HT1080 (cell line): Measurements from ENCODE around the gene ATP4B. TPM values are rescaled to one million over a fixed set of nuclear protein-coding genes. Genes with fewer than 3 reads are reported as not detected.

Experiments
- DNase-seq: peaks from one replicate; pipeline ENCODE4 v3.0.0-alpha.2; 2015; ENCODE audit warnings: low read depth
- total RNA-seq: library from RNA; depleted of rRNA; stranded (reverse); fragments of >200 nt; shearing (Covaris generic); gene quantifications from 2 replicates; pipeline ENCODE4 v1.2.3, GENCODE V29; 2014

ATP4B gene
- total RNA-seq, 1 experiment from 2014 or later, result not detected

DNA sequence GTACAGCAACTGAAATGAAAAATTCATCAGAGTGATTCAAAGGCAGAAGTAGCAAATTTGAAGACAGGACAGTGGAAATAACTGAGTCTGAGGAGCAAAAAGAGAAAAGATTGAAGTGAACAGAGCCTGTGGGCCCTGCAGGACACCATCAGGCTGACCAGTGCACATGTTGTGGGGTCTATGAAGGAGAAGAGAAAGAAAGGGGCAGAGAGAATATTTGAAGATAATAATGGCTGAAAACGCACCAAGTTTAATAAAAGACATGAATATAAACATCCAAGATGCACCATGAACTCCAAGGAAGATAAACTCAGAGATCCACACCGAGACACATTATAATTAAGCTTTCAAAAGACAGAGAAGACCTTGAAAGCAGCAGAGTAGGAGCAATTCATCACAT is 15.4 kb downstream of the ATP4B start:
- no peak for DNase-seq

DNA sequence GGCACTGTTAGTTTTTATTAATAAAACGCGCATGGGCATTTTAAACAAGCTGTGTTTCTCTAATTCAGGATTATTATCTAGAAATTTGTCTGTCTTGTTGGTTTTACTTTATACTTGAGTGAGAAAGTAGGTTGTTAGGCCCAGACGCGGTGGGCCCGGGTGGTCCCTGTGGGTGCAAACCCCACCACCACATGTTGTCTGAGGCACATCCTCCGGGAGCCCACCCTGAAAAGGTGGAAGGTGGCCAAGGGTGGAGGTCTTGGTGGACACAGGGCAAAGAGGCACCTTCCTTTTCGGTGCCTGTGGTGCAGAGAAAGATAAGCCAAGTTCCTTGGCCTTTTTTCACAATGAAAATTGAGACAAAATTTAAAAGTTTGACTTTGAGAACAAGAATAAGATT is 16.6 kb downstream of the ATP4B start:
- no peak for DNase-seq

DNA sequence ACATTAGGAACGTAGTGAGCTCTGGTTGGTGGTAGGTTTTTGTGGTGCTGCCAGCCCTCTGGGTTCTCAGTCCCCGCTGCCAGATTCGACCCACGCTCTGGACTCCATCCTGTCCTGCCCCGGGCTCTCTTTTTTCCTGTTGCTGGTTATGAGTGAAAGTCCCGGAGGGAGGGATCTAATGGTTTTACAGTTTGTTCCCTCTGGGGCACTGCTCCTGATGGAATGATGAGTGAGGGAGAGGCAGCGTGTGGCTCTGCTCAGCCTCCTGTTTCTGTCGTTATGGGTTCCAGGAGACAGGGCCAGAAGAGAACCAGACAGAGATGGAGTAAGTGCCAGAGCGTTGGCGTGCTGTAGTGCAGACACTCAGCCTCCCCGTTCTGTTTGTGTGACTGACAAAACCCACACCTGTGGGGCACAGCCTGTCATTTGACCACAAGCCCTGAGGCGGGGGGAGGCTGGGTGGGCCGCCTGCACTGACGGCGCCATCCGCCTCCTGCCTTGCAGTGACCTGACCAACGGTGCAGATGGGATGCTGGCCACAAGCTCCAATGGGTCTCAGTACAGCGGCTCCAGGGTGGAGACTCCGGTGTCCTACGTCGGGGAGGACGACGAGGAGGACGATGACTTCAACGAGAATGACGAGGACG is 18.3 kb downstream of the ATP4B start:
- DNase-seq, result no peak

DNA sequence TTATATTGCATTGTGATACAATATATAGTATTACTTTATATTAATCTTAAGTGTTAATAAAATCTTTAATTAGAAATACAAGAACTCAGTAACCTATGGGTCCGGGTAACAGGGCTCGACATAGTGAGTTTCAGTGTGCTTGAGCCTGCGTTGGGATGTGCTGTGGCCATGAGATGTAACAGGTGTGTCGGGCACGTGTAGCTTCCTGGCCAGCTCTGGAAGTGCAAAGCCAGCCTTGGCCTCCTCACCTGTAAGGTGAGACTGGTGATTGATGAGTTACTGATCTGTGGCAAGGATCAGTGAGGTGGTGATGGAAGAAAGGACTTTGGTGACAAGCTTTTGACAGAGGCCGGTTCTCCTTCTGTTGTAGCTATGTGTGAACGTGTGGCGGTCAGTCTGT is 19.2 kb downstream of the ATP4B start:
- DNase-seq, result no peak

DNA sequence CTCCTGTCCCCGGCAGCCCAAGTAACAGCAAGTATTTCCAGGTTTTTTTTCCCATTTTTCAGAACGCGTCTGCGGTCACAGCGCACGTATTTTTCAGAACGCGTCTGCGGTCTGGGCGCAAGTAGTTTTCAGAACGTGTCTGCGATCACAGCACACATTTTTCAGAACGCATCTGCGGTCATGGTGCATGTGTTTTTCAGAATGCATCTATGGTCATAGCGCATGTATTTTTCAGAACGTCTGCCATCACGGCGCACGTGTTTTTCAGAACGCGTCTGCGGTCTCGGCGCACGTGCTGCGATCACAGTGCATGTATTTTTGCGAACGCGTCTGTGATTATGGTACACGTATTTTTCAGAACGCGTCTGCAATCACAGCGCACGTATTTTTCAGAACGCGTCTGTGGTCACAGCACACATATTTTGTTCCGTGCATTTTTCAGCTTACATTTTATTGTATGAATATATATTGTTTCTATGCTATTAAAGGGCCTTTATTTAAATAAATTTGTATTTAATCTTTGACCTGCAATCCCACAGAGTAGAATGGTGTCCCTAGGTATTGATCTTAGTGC is 19.7 kb downstream of the ATP4B start:
- DNase-seq, result no peak

DNA sequence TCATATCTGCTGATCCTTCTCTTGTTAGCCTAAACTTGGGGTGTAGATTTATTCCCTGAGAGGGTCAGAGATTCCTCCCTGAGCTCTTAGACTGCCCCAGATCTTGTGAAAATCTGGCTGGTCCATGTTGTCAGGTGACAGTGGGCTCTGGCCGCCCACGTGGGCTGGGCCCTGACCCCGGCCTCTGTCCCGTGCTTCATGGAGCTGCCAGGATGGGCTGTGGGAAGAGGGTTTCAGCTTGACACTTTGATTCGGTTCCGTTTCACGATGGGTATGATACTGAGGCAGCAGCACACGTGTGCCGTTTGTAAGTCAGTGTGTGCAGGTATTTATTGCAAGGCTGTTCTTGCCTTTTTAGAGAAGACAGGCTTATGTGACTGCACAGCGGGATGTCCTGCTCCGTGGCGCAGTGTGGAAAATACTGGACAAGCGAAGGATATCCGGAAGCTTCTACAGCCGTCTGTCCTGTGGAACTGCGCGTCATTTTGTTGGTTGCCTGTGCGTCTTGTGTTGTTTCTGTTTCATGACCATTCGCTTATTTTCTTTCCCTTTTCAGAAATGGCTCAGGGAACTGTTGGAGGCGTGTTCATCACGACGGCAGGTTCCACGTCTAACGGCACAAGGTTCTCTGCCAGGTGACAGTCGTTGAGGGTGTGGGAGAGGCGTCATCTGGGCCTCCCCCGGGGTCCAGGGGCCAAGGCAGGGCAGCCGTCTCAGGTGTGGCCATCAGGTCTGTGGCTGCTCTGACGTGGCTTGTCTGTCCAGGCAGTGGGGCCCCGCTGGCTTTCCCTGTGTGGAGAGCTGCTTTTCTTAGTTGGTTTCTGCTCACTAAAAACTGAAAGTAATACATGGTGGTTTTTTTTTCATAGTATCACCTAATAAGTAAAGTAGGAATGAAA is 20.5 kb downstream of the ATP4B start:
- no peak for DNase-seq

DNA sequence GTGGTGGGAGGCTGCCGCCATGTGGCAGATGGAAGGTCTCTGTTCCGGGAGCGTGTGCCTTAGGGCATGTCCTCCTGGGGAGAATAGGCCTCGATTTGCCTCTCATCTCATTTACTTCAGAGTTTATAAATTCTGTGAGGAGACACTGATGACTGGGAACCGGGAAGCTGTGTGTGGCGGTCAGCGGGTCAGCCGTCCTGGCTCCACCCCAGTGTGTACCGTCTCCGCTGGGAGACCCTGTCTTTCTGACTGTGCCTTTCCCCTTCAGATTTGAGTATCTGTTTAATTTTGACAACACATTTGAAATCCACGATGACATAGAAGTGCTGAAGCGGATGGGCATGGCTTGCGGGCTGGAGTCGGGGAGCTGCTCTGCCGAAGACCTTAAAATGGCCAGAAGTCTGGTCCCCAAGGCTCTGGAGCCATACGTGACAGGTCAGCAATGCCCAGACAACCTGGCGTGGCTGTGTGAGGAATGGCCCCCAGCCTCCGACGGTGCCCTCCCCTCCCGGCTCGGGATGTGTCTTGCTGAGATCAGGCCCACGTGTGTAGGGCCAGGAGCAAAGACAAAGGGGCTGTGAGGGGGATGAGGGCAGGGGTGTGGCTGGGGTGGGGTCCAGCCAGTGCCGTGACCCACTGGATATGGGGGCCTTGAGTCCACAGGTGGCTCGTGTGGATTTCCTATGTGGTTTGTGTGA is 21.6 kb downstream of the ATP4B start:
- no peak for DNase-seq

DNA sequence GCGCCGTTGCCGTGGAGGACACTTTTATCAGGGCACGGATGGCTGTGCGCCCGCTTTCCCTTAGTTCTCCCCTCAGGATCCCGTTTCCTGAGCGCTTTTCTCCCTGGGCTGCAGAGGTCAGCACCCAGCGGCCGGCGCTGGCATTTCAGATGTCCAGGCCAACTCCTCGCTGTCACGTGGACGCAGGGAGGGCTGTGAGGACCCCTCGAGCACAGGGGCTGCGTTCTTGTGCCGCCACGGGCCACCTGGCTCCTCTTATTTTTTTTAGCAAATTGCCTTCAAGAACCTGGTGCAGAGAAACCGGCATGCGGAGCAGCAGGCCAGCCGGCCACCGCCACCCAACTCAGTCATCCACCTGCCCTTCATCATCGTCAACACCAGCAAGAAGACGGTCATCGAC is 22.3 kb downstream of the ATP4B start:
- DNase-seq, result no peak

DNA sequence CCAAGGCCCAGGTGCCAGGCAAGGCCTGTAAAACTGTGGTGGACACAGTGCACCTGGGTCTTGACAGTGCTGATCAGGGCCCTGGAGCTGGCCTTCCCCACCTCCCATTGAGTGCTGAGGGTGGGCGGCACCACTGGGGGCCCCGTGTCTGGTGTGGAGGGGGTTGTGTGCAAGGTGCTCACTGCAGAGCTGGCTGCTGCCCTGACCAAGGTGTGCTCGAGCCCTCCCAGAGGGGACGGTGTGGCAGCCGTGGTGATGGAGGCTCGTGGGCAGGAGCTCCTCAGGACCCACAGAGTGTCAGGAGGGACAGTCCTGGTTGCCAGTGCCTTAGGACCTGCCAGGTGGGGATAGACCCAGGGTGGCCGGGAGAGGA is 23.0 kb downstream of the ATP4B start:
- no peak for DNase-seq

DNA sequence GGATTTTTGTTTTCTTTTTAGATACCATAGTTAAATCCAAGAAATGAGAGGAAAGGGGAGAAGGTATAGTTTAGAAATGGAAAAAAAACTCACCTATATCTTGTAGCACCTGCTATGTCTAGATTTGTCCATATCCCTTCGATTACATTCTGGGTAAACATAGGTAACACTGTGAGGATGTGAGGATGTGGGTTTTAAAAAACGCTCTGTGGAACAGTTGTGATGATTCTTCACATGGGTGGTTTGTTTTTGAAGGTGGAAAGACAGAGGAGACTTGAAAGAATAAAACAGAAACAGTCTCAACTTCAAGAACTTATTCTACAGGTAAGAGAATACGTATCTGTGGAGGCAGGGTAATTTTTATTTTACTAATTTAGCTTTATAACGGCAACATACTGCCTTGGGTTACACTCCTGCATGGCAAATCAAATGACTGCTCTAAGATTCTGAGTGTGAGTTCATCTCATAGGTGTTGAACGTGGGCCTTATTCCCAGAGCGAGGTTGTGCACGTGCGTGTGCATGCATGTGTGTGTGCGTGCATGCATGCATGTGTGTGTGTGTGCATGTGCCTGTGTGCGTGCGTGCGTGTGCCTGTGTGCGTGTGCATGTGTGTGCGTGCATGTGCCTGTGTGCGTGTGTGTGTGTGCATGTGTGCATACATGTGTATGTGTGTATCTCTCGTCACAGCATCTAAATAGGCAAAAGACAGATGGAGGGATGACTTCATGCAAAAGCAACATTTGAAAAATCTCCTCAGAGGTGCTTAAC is 23.5 kb downstream of the ATP4B start:
- DNase-seq, result no peak

DNA sequence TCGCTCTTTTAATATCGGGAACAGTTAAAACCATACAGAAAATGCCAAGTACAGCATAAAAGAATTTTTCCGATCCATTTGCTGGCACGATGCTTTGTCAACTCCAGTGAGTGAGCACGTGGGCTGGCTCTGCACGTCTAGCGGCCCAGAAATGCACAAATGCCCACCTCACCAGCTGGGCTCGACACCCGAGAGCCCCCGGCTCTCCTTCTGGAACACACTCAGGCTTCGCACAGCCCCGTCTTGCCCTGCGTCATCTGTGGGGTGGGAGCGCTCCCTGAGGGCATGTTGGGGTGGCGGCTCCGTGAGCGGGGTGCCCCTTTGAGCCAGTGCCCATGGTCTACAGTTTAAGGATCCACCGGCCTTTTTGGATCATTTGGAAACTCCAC is 24.5 kb downstream of the ATP4B start:
- no peak for DNase-seq

DNA sequence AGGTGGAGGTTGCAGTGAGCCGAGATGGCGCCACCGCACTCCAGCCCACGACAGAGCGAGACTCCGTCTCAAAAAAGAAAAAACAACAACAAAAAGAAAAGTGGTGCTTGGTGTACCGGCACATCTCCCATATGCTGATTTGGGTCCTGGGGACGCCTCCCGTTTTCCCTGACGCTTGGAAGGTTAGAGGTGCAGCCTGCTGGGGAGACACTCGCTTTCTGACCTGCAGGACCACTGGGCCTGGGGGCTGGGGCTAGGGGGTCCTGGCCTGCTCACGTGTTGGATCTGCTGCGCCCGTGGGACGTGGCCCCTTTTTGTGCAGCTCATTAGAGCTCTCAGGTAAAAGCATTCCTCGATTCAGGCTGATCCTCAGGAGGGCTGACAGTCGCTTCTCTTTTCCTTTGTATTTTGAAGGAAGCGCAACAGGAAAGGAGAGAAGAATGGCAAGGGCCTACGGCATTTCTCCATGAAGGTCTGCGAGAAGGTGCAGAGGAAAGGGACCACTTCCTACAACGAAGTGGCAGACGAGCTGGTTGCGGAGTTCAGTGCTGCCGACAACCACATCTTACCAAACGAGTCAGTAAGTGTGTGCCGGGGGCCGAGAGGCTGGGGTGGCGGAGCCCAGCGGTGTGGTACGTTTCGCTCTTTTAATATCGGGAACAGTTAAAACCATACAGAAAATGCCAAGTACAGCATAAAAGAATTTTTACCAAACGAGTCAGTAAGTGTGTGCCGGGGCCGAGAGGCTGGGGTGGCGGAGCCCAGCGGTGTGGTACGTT is 25.1 kb downstream of the ATP4B start:
- DNase-seq, result no peak

DNA sequence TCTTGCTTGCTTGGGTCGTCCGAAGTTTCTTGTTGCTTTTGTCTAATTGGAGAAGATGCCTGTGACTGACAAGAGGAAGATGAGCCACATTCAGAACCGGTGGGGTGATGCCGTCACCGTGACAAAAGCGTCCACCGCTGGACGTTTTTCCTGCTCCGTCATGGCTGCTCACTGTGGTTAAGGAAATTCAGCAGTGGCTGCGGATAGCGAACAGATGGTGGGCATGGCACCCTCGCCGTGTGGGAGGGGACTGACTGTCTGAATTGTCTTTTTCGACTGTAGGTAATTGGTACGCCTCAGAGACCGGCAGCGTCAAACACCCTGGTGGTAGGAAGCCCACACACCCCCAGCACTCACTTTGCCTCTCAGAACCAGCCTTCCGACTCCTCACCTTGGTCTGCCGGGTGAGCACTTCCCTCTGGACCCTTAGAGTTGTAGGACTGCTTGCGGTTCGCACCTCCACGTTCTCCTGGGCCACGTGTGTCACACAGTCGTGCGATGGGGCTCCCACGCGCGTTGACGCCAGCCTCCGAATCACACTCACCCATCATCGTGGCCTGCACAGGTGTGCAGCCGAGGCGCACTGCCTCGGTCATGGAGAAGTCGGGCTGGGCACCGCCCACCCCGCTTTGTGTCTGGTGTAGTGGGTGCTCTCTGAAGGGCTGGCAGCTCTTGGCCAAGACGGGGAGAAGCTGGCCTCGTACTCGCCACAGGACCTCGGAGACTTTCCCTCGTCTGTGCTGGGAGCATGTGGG is 26.5 kb downstream of the ATP4B start:
- DNase-seq, result no peak

DNA sequence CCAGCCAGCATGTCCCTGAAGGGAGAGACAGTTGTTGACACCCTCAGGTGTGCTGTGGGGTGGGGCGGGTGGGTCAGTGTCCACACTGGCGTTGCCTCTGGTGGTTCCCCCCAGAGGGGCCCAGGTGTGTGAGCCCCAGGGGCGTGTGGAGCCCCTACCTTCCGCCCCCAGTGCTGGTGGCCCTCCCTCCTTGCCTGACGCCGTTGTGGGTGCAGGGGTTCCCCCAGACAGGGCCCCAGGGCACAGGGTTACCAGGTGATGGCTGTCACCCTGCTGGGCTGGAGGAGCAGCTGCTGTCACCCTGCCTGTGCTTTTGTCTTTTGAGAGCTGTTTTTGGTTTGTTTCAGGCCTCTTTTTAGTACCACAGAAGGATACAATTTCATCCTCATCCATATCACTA is 27.2 kb downstream of the ATP4B start:
- DNase-seq, result no peak

DNA sequence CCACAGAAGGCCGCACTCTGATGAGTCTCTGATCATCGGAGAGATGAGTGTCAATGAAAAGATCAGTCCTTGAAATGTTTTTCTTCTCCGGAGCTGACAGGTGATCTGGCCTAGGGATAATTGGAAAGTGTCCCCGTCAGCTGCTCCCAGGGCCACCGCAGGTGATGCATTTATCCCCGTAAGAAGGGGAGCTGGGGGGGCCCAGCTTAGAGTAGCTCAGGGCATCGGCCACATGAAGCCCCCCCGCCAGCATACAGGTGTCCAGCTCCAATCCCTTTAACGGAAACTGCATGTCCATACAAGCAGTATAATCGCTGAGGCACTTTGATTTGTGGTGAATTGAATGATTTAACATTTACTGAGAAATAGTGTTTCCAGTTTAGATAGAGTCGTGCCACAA is 27.7 kb downstream of the ATP4B start:
- DNase-seq, result no peak

DNA sequence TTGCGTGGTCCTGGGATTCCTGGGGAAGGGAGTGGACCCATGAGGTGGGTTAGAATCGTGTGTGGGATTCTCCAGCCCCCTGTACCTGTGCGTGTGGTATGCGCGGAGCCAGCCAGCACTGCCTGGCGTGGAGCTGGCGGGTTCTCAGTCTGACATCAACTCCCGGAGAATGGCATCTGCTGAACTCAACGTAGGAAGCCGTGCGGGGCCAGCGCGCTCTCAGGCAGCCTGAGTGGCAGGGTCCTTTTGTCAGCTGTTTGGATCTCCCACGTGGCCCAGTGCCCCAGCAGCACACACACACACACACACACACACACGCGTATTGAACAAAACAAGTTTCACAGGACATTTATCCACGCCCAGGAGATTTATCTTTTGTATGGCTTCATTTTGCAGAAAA is 28.1 kb downstream of the ATP4B start:
- no peak for DNase-seq

DNA sequence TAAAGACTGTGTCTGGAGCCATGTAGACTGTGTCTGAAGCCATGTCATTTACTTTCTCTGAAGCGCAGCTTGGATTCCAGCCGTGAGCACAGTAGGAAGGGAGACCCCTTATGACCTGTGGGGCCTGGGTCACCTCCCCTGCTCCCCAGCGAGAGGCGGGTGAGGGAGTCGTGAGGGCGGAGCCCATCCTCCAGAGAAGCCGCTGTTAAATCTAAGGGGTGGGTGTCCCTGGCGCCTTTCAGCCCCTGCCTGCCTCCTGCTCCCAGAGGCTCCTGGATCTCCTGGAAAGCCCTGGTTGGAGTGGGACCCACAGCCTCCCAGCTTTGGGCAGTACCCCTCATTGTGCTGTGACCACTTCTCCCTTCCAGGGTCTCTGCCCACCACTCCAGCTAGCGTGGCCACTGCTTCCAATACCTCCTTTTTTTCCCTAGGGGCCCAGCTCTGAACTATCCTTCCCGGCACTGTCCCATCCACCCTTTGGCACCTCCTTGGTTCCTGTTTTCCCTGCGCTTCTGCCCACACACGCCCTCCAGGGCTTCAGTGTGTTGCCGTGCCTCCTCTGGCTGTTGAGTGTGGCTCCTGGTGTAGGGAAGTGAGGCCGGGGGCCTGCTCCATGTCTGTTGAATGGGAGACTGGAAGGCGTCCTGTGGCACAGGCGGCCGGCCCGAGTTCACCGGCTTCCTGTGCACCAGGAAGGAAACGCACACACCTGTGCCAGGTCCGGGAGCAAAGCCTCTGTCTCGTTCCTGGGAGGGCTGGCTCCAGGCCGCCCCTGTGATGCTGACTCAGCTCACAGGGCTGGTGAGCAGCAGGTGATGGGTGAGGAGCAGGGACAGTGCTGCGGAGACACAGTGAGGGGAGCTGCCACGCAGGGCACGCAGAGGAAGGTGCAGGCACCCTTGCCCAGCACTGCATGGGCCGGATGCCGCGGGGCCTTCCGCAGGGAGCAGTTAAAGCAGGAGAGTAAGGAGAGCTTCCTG is 29.4 kb downstream of the ATP4B start:
- DNase-seq, result no peak

DNA sequence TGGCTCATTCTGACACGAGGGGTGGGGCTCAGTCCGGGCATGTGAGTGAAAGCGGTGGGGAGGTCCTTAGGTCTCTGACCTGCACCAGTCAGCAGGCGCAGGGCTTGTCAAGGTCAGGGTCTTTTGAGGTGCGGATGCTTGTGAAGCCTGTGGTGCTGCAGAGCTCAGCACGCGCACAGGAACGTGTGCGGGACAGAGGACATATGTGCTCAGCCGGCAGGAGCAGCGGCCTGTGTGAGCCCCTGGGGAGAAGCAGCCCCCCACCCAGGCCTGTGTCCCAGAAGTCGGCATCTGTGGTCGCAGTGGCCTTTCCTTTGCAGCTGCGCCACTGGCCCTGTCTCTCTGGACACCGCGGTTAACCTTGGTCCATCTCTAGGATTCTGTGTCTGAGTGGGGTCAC is 30.9 kb downstream of the ATP4B start:
- no peak for DNase-seq
